Prostate gland (tissue), 2 donors: ENCODE data around the gene TMEM158. TPM values are rescaled to one million over a fixed set of nuclear protein-coding genes. Genes with fewer than 3 reads are reported as not detected.
A peak's percentile ranks its signal among the peaks of the same experiment; 100 is the strongest.

Source experiments
- DNase-seq: peaks from one replicate; pipeline ENCODE4 v3.0.0-alpha.2; 2019; ENCODE audit warnings: low spot score
- H3K27ac ChIP-seq, 2 donors: fragments of 200-600 bp; sonication (generic); 2 replicates each; pipeline ENCODE4 v1.5.1; 2017 to 2019
- H3K27me3 ChIP-seq: fragments of 200-600 bp; sonication (generic); replicated peaks from 2 replicates; pipeline ENCODE4 v1.5.1; 2019; ENCODE audit not compliant: insufficient read depth
- H3K36me3 ChIP-seq, 2 donors: fragments of 200-600 bp; sonication (generic); 1 replicate in 1 of 2; 2 replicates in 1 of 2; pipeline versions ENCODE4 v1.5.1 to v1.8.1; 2017 to 2019
- H3K4me1 ChIP-seq: fragments of 200-600 bp; sonication (generic); replicated peaks from 2 replicates; pipeline ENCODE4 v1.5.1; 2019
- H3K4me3 ChIP-seq, 2 donors: fragments of 200-600 bp; sonication (generic); 2 replicates each; pipeline ENCODE4 v1.5.1; 2017 to 2019
- H3K9me3 ChIP-seq: fragments of 200-600 bp; sonication (generic); 2 replicates; pipeline ENCODE4 v1.5.1; 2017
- POLR2A ChIP-seq: fragments of 450-650 bp; IDR thresholded peaks from one replicate; pipeline ENCODE4 v1.6.1; 2016; ENCODE audit warnings: antibody characterized with exemption, mild to moderate bottlenecking
- POLR2AphosphoS5 ChIP-seq: sonication (generic); formaldehyde crosslinking; IDR thresholded peaks from one replicate; pipeline ENCODE4 v1.6.1; 2017; ENCODE audit warnings: antibody characterized with exemption
- WGBS: methylation state at CpG from one replicate; pipeline ENCODE4 v1.1.5; 2018; 5-methylcytosine and 5-hydroxymethylcytosine counted together
- intact Hi-C: fragments of 100-400 bp; cut with DNase I; formaldehyde crosslinking; loops from one replicate; pipeline ENCODE4 v1.14.2; 2022
- small RNA-seq, 2 donors: library from RNA; depleted of rRNA; stranded (forward); fragments of <200 nt; gene quantifications; one replicate each; pipeline ENCODE3, GENCODE V24; 2016
- total RNA-seq, 2 donors: library from RNA; depleted of rRNA; stranded (reverse); fragments of >200 nt; gene quantifications; one replicate each; pipeline ENCODE4 v1.1.0, GENCODE V29; 2016
- TF ChIP-seq, protein P1 (sequence below), 4 experiments: fragments of 200-600 bp in 2 of 4; fragments of 450-650 bp in 2 of 4; sonication (generic) in 2 of 4; IDR thresholded peaks; 1 replicate in 3 of 4; 2 replicates in 1 of 4; pipeline ENCODE4 v1.5.1; 2016 to 2019; ENCODE audit warnings: antibody characterized with exemption in 4 of 4, mild to moderate bottlenecking in 2 of 4, moderate library complexity in 2 of 4

Gene TMEM158
- total RNA-seq, 2 donors from 2014 or later = 3.6 to 20.8 TPM

DNA sequence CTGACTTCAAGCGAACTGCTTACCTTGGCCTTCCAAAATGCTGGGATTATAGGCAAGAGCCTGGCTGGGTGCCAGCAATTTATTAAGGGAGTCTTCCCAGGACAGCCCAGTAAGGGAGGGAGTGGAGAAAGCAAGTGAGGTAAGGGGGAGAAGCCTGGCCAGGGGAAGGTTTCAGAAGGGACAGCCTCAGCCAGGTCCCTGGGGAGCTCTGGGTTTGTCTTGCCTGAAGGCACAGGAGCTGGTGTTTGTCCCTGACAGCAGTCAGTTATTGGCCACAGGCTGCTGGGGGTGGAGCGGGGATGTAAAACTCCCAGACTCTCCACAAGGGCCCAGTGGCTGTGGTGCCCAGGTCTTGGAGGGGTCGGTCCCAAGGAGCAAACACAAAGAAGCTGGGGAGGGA, 46.9 kb downstream of the TMEM158 start:
- Histone ChIP-seq H3K4me3 (no peak overlapping the region), H3K9me3 (no peaks in the 10 kb centered on the region), H3K36me3 (no peaks in the 10 kb centered on the region), H3K4me1 (peaks cover 8% of the 10 kb centered on the region), H3K27me3 (no peaks in the 10 kb centered on the region), H3K27ac (no peak overlapping the region)
- WGBS = 72% methylated on average over 3 of the region's 3 CpGs
- TF ChIP-seq, protein P1, sequence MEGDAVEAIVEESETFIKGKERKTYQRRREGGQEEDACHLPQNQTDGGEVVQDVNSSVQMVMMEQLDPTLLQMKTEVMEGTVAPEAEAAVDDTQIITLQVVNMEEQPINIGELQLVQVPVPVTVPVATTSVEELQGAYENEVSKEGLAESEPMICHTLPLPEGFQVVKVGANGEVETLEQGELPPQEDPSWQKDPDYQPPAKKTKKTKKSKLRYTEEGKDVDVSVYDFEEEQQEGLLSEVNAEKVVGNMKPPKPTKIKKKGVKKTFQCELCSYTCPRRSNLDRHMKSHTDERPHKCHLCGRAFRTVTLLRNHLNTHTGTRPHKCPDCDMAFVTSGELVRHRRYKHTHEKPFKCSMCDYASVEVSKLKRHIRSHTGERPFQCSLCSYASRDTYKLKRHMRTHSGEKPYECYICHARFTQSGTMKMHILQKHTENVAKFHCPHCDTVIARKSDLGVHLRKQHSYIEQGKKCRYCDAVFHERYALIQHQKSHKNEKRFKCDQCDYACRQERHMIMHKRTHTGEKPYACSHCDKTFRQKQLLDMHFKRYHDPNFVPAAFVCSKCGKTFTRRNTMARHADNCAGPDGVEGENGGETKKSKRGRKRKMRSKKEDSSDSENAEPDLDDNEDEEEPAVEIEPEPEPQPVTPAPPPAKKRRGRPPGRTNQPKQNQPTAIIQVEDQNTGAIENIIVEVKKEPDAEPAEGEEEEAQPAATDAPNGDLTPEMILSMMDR (IDR thresholded peaks at IDR 0.05) = no peak
- TF ChIP-seq POLR2A = no peak
- TF ChIP-seq POLR2AphosphoS5 = no peak
- DNase-seq = no peak
- intact Hi-C loops = loop anchor here (5.0 kb wide), 1 partner anchor 33 kb away; no protein-coding TSS in a partner anchor

DNA sequence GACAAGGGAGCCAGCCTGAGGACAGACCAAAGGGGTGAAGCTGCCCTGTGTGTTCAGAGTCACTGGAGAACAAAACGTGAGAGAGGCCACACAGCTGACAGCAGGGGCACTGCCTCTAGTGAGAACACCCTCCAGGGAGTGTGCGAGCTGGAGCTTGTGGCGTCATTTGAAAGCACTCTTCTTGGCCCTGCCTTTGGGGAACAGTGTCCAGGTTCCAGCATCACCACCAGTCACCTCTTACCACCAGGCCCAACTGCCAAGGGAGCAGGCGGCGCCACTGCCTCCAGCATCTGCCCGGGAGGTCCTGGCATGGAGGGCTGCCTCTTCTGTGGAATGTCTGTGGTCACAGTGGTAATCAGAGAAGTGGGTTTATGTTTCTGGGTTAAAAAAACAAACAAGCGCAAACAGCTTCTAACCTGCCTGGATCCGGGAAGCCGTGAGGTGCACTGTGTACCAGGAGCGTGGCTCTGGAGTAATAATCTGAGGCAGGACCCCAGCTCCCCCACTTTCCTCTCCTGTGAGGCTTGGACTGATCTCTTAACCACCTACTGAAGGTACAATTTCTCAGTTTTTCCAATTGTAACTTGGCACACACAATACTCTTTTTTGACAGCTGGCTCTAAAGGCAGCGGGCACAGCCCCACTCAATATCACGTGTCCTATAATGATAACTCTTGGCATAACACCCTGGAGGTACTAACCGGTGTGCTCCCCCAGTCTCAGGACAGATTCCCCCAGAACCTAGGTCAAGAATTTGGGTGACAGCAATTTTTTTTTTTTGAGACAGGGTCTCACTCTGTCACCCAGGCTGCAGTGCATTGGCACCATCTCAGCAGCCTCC, 47.7 kb downstream of the TMEM158 start:
- peak overlapping the region; percentile 28 to 51 for H3K27ac ChIP-seq
- H3K4me1 ChIP-seq = peaks cover 8% of the 10 kb centered on the region
- DNase-seq = peak; percentile 56
- 34% methylated on average over 13 of the region's 13 CpGs for WGBS
- no peaks in the 10 kb centered on the region for H3K36me3 ChIP-seq
- H3K4me3 ChIP-seq = no peak overlapping the region
- no peaks in the 10 kb centered on the region for H3K27me3 ChIP-seq
- intact Hi-C loops = loop anchor here (5.0 kb wide), 1 partner anchor 34 kb away; no protein-coding TSS in a partner anchor
- TF ChIP-seq, protein P1 (IDR thresholded peaks at IDR 0.05) = no peak
- peak; percentile 61 for TF ChIP-seq POLR2AphosphoS5
- TF ChIP-seq POLR2A = no peak
- no peaks in the 10 kb centered on the region for H3K9me3 ChIP-seq

DNA sequence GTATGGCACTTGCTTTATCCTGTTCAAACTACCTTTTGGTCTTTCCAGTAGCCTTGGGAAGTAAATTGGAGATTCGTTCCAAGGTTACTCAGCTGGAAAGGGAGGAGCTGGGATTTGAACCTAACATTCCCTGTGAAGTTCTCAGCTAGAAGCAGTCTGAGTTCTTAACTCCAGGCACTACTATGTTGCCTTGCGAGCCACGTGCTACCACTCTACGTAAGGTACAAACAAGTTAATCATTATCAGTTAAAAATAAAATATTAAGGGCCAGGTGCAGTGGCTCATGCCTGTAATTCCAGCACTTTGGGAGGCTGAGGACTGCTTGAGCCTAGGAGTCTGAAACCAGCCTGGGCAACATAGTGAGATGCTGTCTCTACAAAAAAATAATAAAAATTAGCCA, 49.2 kb downstream of the TMEM158 start:
- no peak for DNase-seq
- intact Hi-C loops = loop anchor here (5.0 kb wide), 1 partner anchor 35 kb away; no protein-coding TSS in a partner anchor
- no peak overlapping the region for H3K27ac ChIP-seq
- no peaks in the 10 kb centered on the region for H3K36me3 ChIP-seq
- no peak overlapping the region for H3K4me3 ChIP-seq
- 70% methylated on average over 4 of the region's 4 CpGs for WGBS
- H3K27me3 ChIP-seq = no peaks in the 10 kb centered on the region
- peaks cover 8% of the 10 kb centered on the region for H3K4me1 ChIP-seq
- TF ChIP-seq POLR2AphosphoS5 = no peak
- TF ChIP-seq, protein P1 (IDR thresholded peaks at IDR 0.05) = no peak
- TF ChIP-seq POLR2A = no peak
- H3K9me3 ChIP-seq = no peaks in the 10 kb centered on the region

Small RNA genes within 50 kb of the gene (small RNA-seq; reads per million reads assigned to genes)
- 0 reads per million in 2 donors for gene RF00012

Other genes with a start within 250 kb of the TMEM158 start
- gene CLEC3B, start 200.0 kb downstream of the TMEM158 start, total RNA-seq = 10 to 100 TPM; 16.0 to 61.1 TPM
- gene CDCP1, start 79.9 kb downstream of the TMEM158 start, total RNA-seq = 10 to 100 TPM; 14.3 to 21.5 TPM
- 10 to 100 TPM; 17.8 to 22.0 TPM for gene LARS2, start 162.3 kb upstream of the TMEM158 start, total RNA-seq